A172 (cell line): ENCODE results near the gene PLA2G4E. TPM values are rescaled to one million over a fixed set of nuclear protein-coding genes. Genes with fewer than 3 reads are reported as not detected.

Source experiments
- DNase-seq: peaks from one replicate; pipeline ENCODE4 v3.0.0-alpha.2; 2015; ENCODE audit warnings: low spot score
- total RNA-seq: library from RNA; depleted of rRNA; stranded (reverse); fragments of >200 nt; shearing (Covaris generic); gene quantifications from 2 replicates; pipeline ENCODE4 v1.2.3, GENCODE V29; 2014; rRNA removed

PLA2G4E gene
- not detected in 2 replicates for total RNA-seq

- no peak for DNase-seq
These were observed at the start of gene PLA2G4E for GRCh38 chr15:42020713-42021273. TSS of gene PLA2G4E (minus strand) at chr15:42021042. CDS start at chr15:42021030, 12 bp downstream.

- DNase-seq: no peak
These were observed 49.6 kb upstream of the PLA2G4E start for GRCh38 chr15:42070279-42070975.

DNA sequence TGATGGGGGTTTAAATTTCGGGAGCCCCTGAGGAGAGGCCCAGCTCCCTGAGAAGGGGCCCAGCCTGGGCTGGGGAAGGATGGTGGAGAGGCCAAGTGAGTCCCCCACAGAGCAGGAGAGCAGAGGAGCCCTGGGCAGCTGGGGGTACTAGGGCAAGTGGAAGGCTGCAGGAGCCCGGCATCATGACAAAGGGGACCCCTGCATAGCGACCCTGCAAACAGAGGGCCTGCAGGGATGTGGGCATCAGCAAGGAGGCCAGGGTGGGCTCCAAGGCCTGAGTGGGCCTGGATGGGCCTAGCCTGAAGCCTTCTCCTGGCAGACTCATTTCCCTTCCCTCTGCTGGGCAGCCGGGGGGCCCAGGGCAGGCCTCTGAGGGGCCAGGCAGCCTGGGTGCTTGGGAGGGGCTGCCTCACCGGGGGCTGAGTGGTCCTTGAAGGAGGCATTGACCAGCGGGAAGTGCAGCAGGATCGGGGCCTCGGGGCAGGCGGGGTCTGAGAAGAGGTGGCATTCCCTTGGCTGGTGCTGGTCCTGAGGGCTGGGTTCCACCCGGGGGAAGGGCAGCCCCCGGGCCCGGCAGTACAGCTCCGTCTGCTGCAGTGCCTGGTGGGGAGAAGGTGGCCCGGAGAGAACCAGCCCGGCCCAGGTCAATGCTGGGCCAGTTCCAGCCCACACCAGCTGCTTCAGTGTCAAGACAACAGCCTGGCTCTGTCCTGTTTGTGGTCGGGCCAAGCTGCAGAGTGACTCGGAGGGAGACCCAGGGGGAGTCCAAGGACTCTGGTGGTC, 48.8 kb upstream of the PLA2G4E start:
- DNase-seq: no peak

- DNase-seq: no peak
These were observed 48.2 kb upstream of the PLA2G4E start for GRCh38 chr15:42069025-42069424.

DNA sequence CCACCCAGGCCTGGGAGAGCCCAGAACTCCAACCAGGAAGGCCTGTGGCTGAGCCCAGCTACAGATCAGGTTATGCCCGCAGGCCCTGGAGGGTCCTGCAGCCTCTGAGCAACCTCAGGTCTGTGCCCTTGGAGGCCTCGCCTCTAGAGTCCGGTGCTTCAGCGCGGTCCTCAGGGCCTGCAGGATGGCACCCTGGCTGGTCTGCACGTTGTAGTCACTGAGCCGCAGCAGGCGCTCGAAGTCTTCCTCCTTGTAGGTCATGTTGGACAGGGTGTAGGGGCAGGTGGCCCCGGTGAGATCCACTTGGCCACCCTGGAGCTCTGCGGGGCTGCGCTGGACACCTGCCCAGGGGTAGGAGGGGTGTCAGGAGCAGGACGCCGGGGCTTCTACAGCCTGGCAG, 47.8 kb upstream of the PLA2G4E start:
- DNase-seq: no peak

GRCh38 chr15:42066764-42067415, 46.0 kb upstream of the PLA2G4E start:
- no peak for DNase-seq

DNA sequence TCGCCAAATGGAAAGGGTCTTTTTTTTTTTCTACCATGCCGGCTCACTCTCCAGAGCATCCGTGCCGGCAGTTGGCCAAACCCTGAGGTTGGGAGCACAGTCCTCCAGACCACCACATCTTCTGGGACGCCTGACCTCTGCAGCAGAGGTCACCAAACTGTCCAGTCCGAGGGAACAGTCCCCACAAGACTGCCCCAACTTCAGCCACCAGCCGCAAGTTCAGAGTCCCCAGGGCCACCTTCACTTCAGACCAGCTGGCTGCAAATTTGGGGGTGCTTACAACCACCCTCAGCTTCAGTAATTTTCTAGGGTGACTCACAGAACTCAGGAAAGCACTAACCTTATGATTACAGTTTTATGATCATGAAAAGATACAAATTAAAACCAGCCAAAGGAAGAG, 44.6 kb upstream of the PLA2G4E start:
- no peak for DNase-seq

DNA sequence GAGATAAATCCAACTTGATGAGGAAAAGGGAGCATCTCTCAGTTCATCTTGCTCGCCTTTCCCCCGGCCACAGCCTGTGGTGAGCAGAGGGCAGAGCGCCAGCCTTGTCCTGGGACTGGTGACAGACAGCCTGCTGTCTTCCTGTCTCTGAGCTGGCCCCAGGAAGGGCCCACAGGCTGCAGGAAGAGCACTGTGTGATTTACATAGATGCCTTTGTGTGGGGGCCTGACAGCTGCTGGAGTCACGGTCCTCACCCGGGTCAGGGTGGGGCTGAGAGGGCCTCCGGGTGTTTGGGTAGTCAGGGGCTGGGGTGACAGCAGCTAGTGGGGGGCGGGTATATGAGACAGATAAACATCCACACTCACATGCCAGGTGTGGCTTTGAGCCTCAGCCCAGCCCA, 44.2 kb upstream of the PLA2G4E start:
- DNase-seq: no peak

DNA sequence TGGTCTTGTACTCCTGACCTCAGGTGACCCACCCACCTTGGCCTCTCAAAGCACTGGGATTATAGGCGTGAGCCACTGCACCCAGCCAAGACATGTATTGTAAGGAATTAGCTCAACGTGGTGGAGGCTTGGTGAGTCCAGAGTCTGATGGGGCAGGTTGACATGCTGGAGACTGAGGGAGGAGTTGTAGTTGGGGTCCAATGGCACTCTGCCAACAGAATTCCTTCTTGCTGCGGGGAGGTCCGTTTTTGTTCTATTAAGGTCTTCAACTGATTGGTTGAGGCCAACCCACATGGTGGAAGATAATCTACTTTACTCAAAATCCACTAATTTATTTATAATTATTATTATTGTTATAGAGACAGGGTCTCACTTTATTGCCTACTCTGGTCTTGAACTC, 43.4 kb upstream of the PLA2G4E start:
- DNase-seq: no peak

DNA sequence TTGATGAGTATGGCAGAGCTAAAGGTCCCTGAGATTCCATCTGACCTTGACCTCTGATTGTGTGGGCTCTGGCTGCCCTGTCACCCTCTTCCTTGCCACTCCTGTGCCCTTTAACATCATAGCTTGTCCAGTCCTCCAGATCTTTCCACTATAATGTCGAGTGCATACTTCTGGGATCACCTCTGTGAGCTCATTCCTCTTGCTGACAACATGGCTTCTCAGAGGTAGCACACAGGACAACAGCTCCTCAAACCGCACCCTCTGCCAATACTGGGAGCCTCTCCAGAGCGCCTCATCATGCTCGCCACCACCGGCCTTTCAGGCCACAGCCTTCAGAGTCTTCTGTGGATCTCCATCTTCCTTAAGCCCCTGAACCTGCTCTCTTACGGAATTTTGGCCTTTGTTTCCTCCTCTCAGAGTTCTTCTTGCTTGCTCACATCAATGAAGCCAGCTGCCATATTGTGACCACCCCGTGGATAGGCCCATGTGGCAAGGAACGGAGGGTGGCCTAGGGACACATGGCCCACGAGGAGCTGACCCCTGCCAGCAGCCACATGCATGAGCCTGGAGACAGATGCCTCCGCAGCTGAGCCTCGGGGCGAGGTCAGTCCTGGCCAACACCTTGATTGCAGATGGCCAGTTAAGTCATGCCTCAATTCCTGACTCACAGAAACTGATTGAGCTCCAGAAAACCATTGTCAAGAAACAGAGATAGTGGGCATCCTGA, 42.4 kb upstream of the PLA2G4E start:
- DNase-seq: no peak

GRCh38 chr15:42062284-42062806, 41.5 kb upstream of the PLA2G4E start:
- DNase-seq: no peak

DNA sequence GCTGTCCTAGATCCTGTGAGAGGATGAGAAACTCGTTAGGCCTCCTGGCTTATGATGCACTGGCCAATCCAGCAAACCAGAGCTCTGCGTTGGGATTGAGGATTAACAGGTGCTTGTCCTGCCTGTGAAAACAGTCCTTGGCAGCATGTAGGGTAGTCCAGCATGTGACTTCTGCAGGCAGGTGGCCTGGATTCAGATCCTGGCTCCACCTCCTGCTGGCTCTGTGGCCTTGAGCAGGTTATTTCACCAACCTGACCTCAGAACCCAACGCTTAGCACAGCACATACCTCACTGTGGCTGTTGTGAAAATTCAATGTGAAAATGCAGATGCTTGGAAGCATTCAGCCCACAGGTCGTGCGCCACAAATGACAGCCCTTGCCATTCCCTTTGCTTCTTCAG, 40.0 kb upstream of the PLA2G4E start:
- no peak for DNase-seq

DNA sequence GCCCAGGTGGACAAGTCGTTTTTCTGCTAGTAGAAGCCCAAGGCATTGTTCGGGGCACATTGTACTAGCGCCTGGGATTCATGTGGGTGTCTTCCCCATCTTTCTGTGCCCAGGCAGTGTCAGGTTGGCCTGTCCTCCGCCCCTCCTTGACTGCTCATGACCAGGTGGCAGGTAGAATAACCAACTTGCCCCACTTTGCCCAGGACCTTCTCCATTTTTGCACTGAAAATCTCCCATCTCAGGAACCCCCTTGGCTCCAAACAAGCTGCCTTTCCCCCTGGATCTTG, 39.6 kb upstream of the PLA2G4E start:
- no peak for DNase-seq

DNA sequence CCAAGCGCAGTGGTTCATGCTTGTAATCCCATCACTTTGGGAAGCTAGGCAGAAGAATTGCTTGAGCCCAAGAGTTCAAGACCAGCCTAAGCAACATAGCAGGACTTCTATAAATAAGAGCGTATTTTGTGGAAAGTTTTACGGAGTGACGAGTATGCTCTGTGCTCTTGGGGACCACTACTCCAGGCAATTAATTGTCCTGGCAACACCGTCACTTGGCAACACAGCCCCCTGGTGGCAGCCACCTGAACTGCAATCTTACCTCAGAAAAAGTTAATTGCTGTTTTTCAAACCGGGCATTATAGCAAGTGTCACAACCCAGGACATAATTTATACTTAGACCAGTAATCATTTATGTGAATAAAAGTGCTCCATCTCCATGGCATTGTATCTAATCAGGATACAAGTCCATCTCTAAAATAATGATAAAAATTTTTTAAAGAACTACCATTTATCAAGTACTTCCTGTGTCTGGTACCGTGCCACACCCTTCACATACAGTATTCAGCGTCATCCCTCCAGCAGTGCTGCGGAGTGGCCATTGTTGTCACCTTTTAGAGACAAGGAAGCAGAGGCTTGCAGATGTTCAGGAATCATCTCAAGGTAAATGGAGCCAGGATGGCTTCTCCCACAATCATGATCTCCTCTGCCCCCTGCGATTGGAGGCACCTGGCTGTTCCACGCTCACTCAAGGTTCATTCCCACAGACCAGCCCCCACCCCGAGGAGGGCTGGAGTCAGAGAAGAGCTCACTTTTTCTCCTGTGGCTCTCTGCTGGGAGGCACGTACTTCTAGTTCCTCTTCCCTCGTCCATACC, 39.0 kb upstream of the PLA2G4E start:
- peak; percentile 42 for DNase-seq

GRCh38 chr15:42058791-42059190, 37.9 kb upstream of the PLA2G4E start:
- no peak for DNase-seq

- DNase-seq: no peak
These were observed 37.2 kb upstream of the PLA2G4E start for GRCh38 chr15:42057799-42058646.

GRCh38 chr15:42056934-42057798, 36.3 kb upstream of the PLA2G4E start:
- peak; percentile 87 for DNase-seq

- no peak for DNase-seq
These were observed 33.1 kb upstream of the PLA2G4E start for GRCh38 chr15:42053914-42054313.

- no peak for DNase-seq
These were observed 32.2 kb upstream of the PLA2G4E start for GRCh38 chr15:42053010-42053409.
